PFSK-1 (cell line): ENCODE measurements around the gene CRIP1.

ENCODE experiments used
- FOXP2 ChIP-seq: optimal IDR thresholded peaks from 2 replicates; pipeline ENCODE3; 2011; ENCODE audit warnings: borderline replicate concordance, control low read depth, inconsistent platforms; ENCODE audit not compliant: insufficient read depth; ENCODE audit errors: extremely low read length, extremely low read depth
- POLR2AphosphoS5 ChIP-seq: IDR thresholded peaks from 2 replicates; pipeline ENCODE4 v1.6.1; 2012; ENCODE audit warnings: low read depth, mild to moderate bottlenecking, control low read depth, low read length, moderate library complexity
- REST ChIP-seq, 2 experiments: IDR thresholded peaks; 2 replicates each; pipeline versions ENCODE4 v1.6.1 to v1.8.0; 2011 to 2012; ENCODE audit warnings: low read depth in 2 of 2, low read length in 2 of 2, control low read depth in 1 of 2, inconsistent platforms in 1 of 2, mild to moderate bottlenecking in 1 of 2, moderate library complexity in 1 of 2; ENCODE audit not compliant: insufficient read depth in 1 of 2
- SIN3A ChIP-seq: IDR thresholded peaks from 2 replicates; pipeline ENCODE4 v1.6.1; 2012; ENCODE audit warnings: mild to moderate bottlenecking, low read length, moderate library complexity, borderline replicate concordance; ENCODE audit not compliant: insufficient read depth
- TAF1 ChIP-seq: IDR thresholded peaks from 2 replicates; pipeline ENCODE4 v1.6.1; 2012; ENCODE audit warnings: low read length, control low read depth, borderline replicate concordance; ENCODE audit not compliant: insufficient read depth

GRCh38 chr14:105464501-105464900 lies 22.2 kb upstream of the CRIP1 start:
- no peak for TF ChIP-seq REST (IDR thresholded peaks at IDR 0.05; ENCODE audit: insufficient read depth in 1 of 2, low read depth in 2 of 2, low read length in 2 of 2)
- no peak for TF ChIP-seq POLR2AphosphoS5
- no peak for TF ChIP-seq SIN3A
- TF ChIP-seq TAF1 = no peak
- TF ChIP-seq FOXP2 = no peak
